ENCODE data around the gene MFSD8. TPM values are rescaled to one million over a fixed set of nuclear protein-coding genes. Genes with fewer than 3 reads are reported as not detected.

MFSD8 gene, protein sequence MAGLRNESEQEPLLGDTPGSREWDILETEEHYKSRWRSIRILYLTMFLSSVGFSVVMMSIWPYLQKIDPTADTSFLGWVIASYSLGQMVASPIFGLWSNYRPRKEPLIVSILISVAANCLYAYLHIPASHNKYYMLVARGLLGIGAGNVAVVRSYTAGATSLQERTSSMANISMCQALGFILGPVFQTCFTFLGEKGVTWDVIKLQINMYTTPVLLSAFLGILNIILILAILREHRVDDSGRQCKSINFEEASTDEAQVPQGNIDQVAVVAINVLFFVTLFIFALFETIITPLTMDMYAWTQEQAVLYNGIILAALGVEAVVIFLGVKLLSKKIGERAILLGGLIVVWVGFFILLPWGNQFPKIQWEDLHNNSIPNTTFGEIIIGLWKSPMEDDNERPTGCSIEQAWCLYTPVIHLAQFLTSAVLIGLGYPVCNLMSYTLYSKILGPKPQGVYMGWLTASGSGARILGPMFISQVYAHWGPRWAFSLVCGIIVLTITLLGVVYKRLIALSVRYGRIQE
- total RNA-seq, result 15.1 and 17.0 TPM in 2 replicates

DNA sequence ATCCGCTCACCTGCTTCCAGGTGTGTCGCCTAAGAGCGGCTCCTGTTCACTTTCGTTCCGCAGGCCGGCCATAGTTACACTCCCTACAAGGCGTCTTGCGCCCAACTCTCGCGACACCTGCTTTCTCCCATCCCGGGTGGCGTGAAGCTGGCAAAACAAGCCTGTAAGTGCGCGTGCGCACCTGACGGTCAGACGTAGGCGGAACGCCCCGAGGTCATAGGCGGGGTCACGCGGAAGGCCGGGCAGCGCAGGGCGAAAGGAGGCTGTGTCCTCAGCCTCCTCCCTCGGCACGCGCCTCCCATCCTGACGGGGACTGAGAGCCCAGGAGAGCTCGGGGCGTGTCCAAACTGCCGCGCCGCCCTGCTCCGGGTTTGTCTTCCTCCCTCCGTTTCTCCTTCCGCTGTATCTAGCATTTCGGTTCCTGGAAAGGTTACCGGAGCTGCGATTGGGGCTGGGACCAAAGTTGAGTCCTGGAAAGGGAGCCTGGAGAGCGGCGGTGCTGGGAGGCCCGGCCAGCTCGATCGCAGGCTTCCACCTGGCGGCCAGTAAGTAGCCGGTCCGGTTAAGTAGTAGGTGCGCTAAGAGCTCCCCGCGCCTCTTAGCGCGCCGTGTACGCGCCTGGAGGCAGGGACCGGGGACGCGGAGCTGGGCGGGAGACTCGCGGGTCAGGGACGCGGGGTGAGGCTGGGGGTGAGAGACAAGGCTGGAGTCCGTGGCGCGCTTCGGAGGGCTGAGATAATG lies at the start of gene MFSD8, which contains the start of gene ABHD18:
Gene MFSD8 (minus strand): TSS at position 112 of the 741 bp plus-strand sequence. CDS start 40 bp downstream, at position 72.
Gene ABHD18 (plus strand): TSS at position 345 of the 741 bp plus-strand sequence. CDS start 17,550 bp downstream, outside the sequence.

DNA sequence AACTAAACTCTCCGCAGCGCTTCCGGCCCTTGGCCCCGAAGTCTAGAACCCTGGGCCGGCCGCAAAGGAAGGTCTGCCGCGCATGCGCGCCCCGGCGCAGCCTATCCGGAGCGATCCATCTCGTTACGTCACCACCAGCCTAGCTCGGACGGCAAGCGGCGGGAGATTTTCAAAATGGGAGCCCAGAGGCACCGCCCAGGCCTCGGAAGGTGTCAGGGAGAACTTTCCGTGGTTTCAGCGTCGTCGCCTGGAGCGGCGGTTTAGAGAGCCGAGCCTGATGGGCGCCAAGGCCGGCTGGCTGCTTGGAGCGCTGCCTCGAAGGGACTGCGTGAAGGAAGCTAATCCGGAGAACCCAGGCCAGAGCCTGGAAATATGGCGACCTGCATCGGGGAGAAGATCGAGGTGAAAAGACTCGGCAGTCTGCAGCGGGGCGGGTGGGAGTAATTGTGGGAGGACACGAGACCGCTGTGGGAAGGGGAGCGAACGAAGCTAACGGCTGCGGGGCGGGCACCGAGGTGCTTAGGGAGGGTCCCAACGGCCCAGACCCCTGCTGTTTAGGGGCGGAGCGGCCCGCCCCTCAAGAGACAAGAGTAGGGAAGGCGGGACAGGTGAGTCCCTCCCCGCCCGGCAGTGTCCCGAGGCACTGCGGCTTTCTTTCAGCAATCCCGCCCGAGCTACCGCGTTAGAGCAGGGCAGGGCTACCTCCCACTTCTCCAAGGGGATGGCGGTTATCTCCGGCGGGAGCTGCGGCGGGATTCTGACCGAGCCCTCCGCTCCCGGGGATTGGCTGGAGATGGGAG lies 84.0 kb downstream of the MFSD8 start, which contains the start of gene PLK4:
Gene PLK4 (plus strand): TSS at position 131 of the 800 bp plus-strand sequence. CDS start 242 bp downstream, at position 373.

Other genes with a start within 250 kb of the MFSD8 start
- gene SLC25A31, start 234.8 kb downstream of the MFSD8 start, total RNA-seq, result not detected in 2 replicates
- 6.5 and 7.0 TPM in 2 replicates for gene HSPA4L, start 182.9 kb downstream of the MFSD8 start, total RNA-seq
- gene PLK4, start 84.3 kb downstream of the MFSD8 start, total RNA-seq, result 7.0 and 15.7 TPM in 2 replicates
- gene ABHD18, start 233 bp upstream of the MFSD8 start, total RNA-seq, result 3.6 and 5.1 TPM in 2 replicates
- 20.9 and 21.4 TPM in 2 replicates for gene LARP1B, start 96.1 kb upstream of the MFSD8 start, total RNA-seq